HG03354 (cell line): ENCODE results near the gene LRFN2.

Experiments
- ATAC-seq: cut with Tn5 transposase; IDR thresholded peaks from one replicate; pipeline ENCODE4 v1.9.1; 2021; ENCODE audit warnings: mild to moderate bottlenecking; ENCODE audit not compliant: unreplicated experiment, poor library complexity, severe bottlenecking

LRFN2 gene

GRCh38 chr6:40588480-40588879 is 1.3 kb upstream of the LRFN2 start:
- no peak for ATAC-seq

- no peak for ATAC-seq
Measured at GRCh38 chr6:40588070-40588384, 863 bp upstream of the LRFN2 start.

GRCh38 chr6:40586369-40587201 is 579 bp downstream of the LRFN2 start:
- no peak for ATAC-seq

- ATAC-seq, result no peak
Measured at GRCh38 chr6:40585651-40586269, 1.4 kb downstream of the LRFN2 start.

GRCh38 chr6:40585223-40585622 is 1.9 kb downstream of the LRFN2 start:
- no peak for ATAC-seq

- no peak for ATAC-seq
Measured at GRCh38 chr6:40584741-40585140, 2.4 kb downstream of the LRFN2 start.

- ATAC-seq, result no peak
Measured at GRCh38 chr6:40583709-40584108, 3.5 kb downstream of the LRFN2 start.

- ATAC-seq, result no peak
Measured at GRCh38 chr6:40582892-40583291, 4.3 kb downstream of the LRFN2 start.

GRCh38 chr6:40579101-40579500 is 8.1 kb downstream of the LRFN2 start:
- ATAC-seq, result no peak

- ATAC-seq, result no peak
Measured at GRCh38 chr6:40577672-40578071, 9.5 kb downstream of the LRFN2 start.

- ATAC-seq, result no peak
Measured at GRCh38 chr6:40573221-40573620, 13.9 kb downstream of the LRFN2 start.

- no peak for ATAC-seq
Measured at GRCh38 chr6:40569162-40569910, 17.8 kb downstream of the LRFN2 start.

GRCh38 chr6:40568062-40568708 is 19.0 kb downstream of the LRFN2 start:
- no peak for ATAC-seq

GRCh38 chr6:40563111-40563510 is 24.1 kb downstream of the LRFN2 start:
- ATAC-seq, result no peak

- ATAC-seq, result no peak
Measured at GRCh38 chr6:40559056-40559455, 28.1 kb downstream of the LRFN2 start.

- no peak for ATAC-seq
Measured at GRCh38 chr6:40558102-40558501, 29.1 kb downstream of the LRFN2 start.

- no peak for ATAC-seq
Measured at GRCh38 chr6:40556881-40557280, 30.3 kb downstream of the LRFN2 start.

- ATAC-seq, result no peak
Measured at GRCh38 chr6:40556023-40556422, 31.1 kb downstream of the LRFN2 start.

- no peak for ATAC-seq
Measured at GRCh38 chr6:40555092-40555491, 32.1 kb downstream of the LRFN2 start.

- ATAC-seq, result no peak
Measured at GRCh38 chr6:40552941-40553340, 34.2 kb downstream of the LRFN2 start.
